Jurkat, Clone E6-1 (cell line): ENCODE data around the gene PANX1.

ENCODE experiments used
- DNase-seq: peaks from one replicate; pipeline ENCODE4 v3.0.0-alpha.2; 2011; ENCODE audit warnings: low read depth, low spot score
- H3K4me3 ChIP-seq: 2 replicates; pipeline ENCODE4 v1.5.1; 2011; ENCODE audit warnings: mild to moderate bottlenecking, low read length, control low read depth, moderate library complexity

Gene PANX1

GRCh38 chr11:94212898-94213297 is 84.3 kb downstream of the PANX1 start:
- no peak for DNase-seq
- H3K4me3 ChIP-seq, result no peak overlapping the region

GRCh38 chr11:94217705-94218104 is 89.1 kb downstream of the PANX1 start:
- H3K4me3 ChIP-seq, result no peak overlapping the region
- no peak for DNase-seq

- DNase-seq, result no peak
- H3K4me3 ChIP-seq, result no peak overlapping the region
These were observed 89.7 kb downstream of the PANX1 start for GRCh38 chr11:94218372-94218771.

- H3K4me3 ChIP-seq, result no peak overlapping the region
- no peak for DNase-seq
These were observed 91.1 kb downstream of the PANX1 start for GRCh38 chr11:94219771-94220170.

- DNase-seq, result no peak
- no peak overlapping the region for H3K4me3 ChIP-seq
These were observed 95.4 kb downstream of the PANX1 start for GRCh38 chr11:94224078-94224477.
